GM18498 (cell line): Measurements from ENCODE around the gene CUL5.
"Not testable (repeated sequence)": the region's sequence is repeated elsewhere in the genome, so short reads cannot be mapped to it uniquely, and the experiment has no call there.

Experiments used
- ATAC-seq: cut with Tn5 transposase; IDR thresholded peaks from one replicate; pipeline ENCODE4 v1.9.1; 2021; ENCODE audit warnings: mild to moderate bottlenecking, moderate library complexity; ENCODE audit not compliant: unreplicated experiment

The CUL5 gene

DNA sequence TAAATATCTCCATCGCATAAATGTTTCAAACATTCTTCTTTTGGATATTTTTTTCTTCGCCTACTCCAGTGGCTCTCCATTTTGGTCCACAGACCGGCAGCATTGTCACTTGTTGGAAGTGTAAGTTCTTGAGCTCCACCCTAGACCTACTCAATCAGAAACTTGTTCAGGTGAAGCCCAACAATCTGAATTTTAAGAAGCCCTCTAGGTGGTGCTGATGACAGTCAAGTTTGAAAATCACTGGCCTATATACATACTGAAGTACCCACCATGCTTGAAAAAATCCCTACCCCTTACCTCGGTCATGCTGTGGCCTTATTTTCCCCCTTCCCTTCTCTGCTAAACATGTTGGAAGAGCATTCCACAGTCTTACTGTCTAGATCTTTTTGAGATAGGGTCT is 102.4 kb downstream of the CUL5 start:
- ATAC-seq: no peak

DNA sequence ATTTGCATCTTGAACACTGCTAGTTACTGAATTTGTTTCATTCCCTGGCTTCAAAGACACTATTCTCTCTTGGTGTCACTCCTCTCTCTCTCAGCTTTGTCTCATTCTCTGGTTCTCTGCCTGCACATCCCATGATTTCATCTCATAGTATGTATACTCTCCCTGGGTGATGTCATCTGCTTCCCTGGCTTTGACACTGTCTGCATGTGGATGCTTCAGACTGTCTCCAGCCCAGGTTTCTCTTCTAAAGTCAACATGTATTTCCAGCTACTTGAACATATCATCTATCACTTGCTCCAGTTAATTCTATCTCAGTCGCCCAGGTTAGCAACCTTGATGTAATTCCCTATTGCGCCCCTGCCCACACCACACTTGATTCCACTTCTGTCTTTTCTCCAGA is 103.4 kb downstream of the CUL5 start:
- ATAC-seq: no peak

DNA sequence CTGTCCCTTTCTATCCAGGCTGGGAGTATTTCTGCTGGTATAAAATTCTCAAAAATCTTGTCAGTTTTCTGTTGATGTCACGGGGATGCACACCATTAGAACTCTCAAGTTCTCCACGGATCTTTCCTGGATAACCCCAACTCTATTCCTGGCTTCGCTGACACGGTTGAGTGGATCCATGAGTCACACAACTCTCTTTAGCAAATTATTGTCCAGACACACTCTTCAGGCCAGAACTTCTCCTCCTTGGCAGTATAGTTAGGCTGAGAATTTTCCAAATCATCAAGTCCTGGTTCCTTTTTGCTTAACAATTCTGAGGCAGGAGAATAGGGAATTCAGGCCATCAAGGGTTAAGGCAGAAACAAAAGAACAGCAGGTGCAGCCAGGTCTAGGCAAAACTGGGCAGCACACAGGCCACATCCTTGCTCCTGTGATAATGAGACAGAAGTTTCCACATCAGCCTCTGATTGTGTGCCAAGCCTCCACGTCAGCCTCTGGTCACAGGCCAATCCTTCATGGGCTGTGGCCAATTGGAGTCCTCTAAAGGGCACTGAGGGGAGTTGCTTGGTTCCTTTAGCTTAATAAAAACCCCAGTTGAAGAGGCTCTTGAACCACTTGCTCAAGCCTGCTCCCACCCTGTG is 106.9 kb downstream of the CUL5 start:
- ATAC-seq: no peak

DNA sequence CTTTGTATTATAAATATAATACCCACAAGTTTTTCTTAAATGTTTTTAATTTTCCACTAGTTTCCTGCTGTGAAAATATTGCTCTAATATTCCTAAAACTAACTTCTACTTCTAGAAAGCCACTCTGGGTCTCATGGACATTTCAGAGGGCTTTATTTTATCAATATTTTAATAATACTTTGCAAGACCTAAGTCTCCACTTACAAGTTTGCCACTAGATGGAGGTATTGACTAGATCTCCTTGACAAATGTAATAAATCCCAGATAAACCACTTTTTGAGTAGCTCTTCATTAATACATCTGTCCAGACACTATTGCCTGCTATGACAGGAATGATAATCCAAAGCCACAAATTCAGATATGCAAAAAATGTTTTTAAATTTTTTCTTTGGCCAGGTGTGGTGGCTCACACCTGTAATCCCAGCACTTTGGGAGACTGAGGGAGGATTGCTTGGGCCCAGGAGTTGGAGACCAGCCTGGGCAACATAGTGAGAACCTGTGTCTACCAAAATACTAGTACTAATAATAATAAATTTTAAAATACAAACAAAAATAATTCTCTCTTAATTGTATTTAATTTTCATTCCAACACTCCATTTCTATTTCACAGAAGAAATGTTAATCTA is 109.2 kb downstream of the CUL5 start:
- ATAC-seq: no peak

DNA sequence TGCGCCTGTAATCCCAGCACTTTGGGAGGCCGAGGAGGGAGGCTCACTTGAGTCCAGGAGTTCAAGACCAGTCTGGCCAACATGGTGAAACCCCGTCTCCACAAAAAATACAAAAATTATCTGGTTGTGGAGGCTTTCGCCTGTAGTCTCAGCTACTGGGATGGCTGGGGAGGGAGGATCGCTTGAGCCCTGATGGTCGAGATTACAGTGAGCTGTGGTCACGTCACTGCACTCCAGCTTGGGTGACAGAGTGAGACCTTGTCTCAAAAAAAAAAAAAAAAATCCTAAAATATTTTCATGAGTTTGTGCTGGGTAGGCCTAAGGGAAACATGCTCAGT is 112.2 kb downstream of the CUL5 start:
- not testable (repeated sequence) for ATAC-seq

DNA sequence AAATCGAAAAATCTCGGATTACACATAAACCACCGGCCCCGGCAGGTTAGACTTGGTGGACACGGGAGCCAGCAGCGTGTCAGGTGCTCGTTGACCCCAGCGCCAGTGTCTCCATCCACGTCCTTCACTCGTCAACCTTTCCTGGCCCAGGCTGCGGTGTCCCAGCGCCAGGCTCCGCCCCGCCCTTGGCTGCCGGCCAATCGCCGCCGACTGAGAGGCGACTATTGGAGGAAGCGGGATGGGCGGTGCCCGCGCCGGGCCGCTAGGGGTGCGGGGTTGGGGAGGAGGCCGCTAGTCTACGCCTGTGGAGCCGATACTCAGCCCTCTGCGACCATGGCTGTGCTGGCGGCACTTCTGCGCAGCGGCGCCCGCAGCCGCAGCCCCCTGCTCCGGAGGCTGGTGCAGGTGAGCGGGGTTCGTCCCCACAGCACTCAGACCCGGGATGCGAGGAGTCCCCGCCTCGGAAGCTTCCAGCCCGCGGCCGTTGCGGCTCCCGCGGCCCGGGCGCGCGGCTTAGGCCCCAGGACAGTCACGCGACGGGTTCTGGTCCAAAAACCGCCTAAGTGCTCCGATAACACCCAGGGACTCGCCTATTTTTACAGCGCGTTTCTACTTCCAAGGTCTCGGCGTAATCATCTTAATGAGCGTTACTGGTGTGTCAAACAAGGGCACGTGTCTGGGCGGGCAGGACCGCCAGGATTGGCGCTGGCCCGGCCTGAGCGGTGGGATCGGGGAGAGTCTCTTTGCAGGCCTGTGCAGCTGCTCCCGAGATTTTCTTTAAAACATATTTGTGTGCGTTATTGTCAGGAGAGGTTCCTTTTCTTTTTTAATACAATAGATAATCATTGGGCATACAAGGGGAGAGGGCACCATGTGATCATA is 112.8 kb downstream of the CUL5 start, which contains the start of gene ACAT1:
TSS of gene ACAT1 (plus strand) at position 294 of the 882 bp plus-strand sequence. CDS start at position 334, 40 bp downstream.
- ATAC-seq: peak; percentile 97

DNA sequence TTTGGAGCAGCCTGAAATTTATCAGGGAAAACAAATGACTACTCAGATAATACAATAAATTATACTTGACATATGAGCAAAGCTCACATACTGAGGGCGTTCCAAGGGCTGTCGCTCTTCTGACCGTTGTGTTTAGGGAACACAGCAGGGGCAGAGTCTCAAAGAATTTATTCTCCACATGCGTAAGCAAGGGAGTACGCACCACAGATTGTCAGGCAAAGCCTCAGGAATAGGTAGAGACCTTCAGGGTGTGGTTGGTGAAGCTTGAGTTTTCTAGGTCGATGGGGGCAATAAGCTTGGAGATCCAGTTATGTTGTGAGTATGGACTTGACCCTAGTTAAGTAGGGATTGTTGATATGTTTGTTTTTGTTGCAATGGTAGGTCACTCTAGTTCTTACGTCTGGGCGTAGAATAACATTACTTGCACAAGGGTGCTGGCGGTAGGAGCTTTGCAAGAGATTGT is 113.5 kb downstream of the CUL5 start:
- no peak for ATAC-seq

DNA sequence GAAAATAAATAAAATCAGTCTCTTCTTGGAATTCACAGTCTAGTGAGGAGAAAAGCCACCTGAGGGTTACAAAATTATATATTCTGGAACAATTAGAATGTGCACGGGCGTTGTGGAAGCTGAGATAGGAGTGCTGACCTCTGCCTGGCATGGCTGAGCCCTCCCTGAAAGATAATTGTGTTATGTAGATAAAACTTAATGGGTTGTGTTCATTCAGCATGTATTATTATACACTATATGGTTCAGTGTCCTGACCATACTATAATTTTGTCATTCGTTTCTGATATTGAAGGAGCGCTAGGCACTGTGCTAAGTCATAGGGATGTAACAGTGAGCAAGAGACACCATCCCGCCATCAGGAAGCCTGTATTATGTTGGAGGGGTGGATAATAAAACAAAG is 116.4 kb downstream of the CUL5 start:
- ATAC-seq: no peak

DNA sequence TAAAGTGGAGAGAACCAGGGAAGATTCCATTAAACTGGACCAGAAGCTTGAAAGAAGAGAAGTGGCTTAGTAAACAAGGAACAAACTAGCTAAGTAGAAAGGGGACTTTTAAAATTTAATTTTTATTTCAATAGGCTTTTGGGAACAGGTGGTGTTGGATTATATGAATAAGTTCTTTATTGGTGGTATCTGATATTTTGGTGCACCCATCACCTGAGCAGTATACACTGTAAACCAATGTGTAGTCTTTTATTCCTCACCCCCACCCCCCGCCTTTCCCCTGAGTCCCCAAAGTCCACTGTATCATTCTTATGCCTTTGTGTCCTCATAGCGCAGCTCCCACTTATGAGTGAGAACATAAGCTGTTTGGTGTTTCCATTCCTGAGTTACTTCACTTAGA is 120.1 kb downstream of the CUL5 start:
- ATAC-seq: no peak

DNA sequence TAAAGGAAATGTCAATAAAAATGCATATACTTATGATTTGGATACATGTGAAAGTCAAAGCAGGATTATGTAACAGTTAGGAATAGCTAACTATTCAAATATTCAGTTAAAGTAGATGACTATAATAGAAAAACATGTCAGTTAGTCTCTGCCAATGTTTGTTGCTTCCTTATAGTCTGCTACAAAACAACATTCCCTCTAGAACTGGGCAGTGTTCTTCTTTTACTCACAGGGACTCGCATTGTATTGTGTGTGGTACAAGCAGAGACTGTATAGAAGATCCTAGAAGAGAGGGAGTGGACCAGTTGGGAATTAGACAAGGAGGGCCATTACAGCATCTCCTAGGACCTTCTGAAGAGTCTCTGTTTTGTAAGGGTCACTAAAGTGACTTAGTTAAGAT is 123.3 kb downstream of the CUL5 start:
- ATAC-seq: no peak

DNA sequence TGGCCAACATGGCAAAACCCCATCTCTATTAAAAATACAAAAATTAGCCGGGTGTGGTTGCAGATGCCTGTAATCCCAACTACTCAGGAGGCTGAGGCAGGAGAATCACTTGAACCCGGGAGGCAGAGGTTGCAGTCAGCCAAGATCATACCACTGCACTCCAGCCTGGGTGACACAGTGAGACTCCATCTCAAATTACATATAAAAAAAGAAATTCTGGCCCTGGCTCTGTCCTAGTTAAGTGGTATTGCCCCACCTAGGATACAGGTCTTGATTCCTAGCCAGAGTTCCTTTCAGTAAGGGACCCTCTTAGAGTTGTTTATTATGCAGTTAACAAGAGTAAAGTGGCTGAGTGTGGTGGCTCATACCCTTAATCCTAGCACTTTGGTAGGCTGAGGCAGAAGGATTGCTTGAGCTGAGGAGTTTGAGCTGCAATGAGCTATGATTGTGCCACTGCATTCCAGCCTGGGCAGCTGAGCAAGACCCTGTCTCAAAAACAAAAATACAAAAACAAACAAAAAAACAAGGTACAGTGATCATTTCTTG is 124.4 kb downstream of the CUL5 start:
- ATAC-seq: not testable (repeated sequence)

DNA sequence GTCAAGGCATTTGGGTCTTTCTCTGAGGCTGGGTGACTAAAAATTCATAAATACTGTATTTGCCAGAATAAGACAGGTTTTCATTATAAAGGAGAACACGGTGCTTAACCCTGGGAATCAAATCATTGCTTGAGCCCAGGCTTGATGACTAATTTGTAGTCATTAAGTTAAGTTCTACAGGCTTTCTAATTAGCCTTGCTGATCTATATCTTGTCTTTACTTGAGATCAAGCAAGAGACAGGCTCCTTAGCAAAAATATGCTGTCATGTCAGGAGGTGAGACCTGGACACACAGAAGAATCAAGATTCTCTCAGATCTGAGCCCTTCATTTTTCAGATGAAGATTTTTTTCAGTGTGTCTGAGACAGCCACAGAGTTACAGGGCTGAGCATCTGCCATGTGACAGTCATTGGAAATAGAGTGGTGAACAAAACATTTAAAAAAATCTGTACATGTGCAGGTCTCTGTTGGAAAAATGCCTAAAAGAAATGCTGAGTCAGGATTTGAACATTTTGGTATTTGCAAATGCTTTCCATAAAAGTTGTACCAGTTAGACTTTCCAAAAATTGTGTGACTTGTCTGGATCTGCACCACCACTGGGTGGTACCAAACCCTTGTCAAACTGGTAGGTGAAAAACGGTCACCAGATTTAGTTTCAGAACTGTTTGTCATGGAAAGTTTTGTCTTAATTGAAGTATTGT is 127.3 kb downstream of the CUL5 start:
- peak; percentile 66 for ATAC-seq

DNA sequence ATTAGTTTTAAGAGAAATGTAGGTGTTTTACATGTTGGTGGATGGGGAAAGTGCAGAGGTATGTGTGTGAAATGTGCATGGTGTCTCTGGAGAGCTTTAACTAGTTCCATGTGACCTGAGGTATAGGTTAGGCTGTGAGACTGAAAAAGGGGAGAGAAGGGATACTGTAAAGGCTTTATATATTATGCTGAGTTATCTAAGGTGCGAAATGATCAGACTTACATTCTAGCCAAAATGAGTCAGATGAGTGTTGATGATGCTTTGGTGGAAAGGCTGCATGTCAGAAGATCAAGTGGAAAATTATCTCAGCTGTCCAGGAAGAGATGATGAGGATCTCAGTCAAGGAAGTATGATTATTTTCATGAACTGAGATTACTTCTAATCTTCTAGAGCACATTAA is 128.5 kb downstream of the CUL5 start:
- no peak for ATAC-seq

DNA sequence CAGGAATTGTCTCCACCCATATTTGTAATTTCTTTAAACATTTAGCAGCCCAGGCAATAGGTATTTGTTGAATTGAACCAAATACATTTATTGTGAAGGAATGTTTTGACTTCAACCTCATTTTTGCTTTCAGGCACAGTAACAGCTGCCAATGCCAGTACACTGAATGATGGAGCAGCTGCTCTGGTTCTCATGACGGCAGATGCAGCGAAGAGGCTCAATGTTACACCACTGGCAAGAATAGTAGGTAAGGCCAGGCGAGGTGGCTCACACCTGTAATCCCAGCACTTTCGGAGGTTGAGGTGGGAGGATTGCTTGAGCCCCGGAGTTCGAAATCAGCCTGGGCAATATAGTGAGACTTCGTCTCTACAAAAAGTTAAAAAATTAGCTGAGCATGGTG is 133.6 kb downstream of the CUL5 start:
- no peak for ATAC-seq

DNA sequence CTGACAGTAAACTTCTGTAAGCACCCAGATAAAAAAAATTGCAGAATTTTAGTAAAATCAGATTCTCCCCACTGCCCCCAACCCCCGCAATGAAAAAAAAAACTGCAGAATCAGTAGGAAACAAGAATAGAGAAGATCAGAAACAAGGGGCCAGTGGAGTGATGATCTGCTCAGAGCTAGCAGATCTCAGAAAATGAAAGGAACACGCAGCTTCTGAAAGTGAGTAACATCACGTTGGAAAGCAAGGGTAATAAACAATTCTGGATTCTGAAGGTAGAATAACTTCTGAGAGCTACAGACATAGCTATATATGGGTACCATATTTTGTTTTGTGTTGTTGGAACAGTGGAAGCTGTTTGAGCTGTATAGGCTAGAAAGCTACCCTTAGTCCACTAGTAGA is 135.9 kb downstream of the CUL5 start:
- no peak for ATAC-seq

DNA sequence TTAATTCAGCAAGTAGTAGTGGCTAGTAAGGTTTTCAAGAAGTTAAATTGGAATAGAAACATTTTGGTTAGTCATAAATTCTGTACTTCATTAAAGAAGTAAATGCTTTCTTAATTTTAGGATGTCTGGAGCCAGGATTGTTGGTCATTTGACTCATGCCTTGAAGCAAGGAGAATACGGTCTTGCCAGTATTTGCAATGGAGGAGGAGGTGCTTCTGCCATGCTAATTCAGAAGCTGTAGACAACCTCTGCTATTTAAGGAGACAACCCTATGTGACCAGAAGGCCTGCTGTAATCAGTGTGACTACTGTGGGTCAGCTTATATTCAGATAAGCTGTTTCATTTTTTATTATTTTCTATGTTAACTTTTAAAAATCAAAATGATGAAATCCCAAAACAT is 138.5 kb downstream of the CUL5 start:
- ATAC-seq: no peak

DNA sequence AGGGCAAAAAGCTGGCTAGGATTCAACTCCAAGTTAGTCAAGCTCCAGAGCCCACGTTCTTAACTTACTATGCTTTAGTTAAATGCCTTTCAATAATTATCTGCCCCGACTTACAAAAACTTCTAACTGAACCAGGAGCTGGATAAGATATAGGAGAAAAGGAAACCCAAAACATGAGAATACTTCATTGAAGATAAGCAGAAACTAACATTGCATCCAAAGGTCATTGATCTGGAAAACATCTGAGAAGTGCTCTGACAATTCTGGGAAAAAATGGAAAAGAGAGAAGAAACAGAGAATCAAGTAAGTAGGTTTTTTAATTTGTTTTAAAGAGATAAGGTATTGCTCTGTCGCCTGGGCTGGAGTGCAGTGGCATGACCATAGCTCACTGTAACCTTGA is 139.9 kb downstream of the CUL5 start:
- no peak for ATAC-seq

DNA sequence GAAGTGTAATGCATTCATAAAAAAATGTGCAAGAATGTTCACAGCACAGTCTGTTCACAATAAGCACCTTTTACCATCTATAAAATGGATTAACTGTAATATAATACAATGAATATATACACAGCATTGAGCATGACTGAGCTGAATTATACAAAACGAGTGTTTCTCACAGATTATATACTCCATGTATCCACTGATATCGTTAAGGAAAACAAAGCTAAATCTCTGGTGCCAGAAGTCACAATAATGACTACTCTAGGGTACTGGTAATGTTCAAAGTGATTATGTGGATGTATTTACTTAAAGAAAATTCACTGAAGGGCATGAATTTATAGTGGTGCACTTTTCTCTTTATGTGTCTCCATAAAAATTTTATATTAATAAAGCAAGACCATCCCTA is 145.9 kb downstream of the CUL5 start:
- no peak for ATAC-seq
